Ascending aorta (tissue), 2 donors: ENCODE measurements around the gene CDCA4. TPM values are rescaled to one million over a fixed set of nuclear protein-coding genes. Genes with fewer than 3 reads are reported as not detected.

ENCODE experiments used
- DNase-seq, 2 donors: peaks; one replicate each; pipeline ENCODE4 v3.0.0-alpha.2; 2019; ENCODE audit warnings: low spot score in 2 of 2
- H3K27ac ChIP-seq, 2 donors: fragments of 200-600 bp; sonication (generic); one replicate each; pipeline ENCODE4 v1.5.1; 2016 to 2017; ENCODE audit warnings: mild to moderate bottlenecking in 1 of 2
- H3K27me3 ChIP-seq: fragments of 200-600 bp; sonication (generic); one replicate; pipeline ENCODE4 v1.5.1; 2017
- H3K36me3 ChIP-seq, 2 donors: fragments of 200-600 bp; sonication (generic); one replicate each; pipeline ENCODE4 v1.5.1; 2016
- H3K4me1 ChIP-seq, 2 donors: fragments of 200-600 bp; sonication (generic); one replicate each; pipeline ENCODE4 v1.5.1; 2016 to 2017; ENCODE audit warnings: mild to moderate bottlenecking in 1 of 2
- H3K4me3 ChIP-seq, 2 donors: fragments of 200-600 bp; sonication (generic); one replicate each; pipeline ENCODE4 v1.5.1; 2016 to 2017; ENCODE audit warnings: mild to moderate bottlenecking in 1 of 2
- H3K9me3 ChIP-seq, 2 donors: fragments of 200-600 bp; sonication (generic); one replicate each; pipeline ENCODE4 v1.5.1; 2016
- CTCF ChIP-seq, 3 experiments: fragments of 200-600 bp in 2 of 3; fragments of 450-650 bp in 1 of 3; sonication (generic) in 2 of 3; IDR thresholded peaks; one replicate each; pipeline ENCODE4 v1.5.1; 2016 to 2019; ENCODE audit warnings: antibody characterized with exemption in 3 of 3, mild to moderate bottlenecking in 1 of 3, moderate library complexity in 1 of 3
- intact Hi-C: fragments of 100-400 bp; cut with DNase I; formaldehyde crosslinking; loops from one replicate; pipeline ENCODE4 v1.15.1; 2023
- total RNA-seq: library from RNA; depleted of rRNA; stranded (reverse); fragments of >200 nt; gene quantifications from one replicate; pipeline ENCODE4 v1.1.0, GENCODE V29; 2016

CDCA4 gene
- total RNA-seq, 1 donor from 2014 or later: 2.3 TPM

- no peaks in the 10 kb centered on the region for H3K4me1 ChIP-seq
- peaks cover 8 to 9% of the 10 kb centered on the region in 2 donors for H3K36me3 ChIP-seq
- DNase-seq: no peak
- intact Hi-C loops: no loop called here
- no peaks in the 10 kb centered on the region for H3K27me3 ChIP-seq
- no peak for TF ChIP-seq CTCF (IDR thresholded peaks at IDR 0.05)
- H3K27ac ChIP-seq: no peak overlapping the region
- no peaks in the 10 kb centered on the region for H3K9me3 ChIP-seq
- H3K4me3 ChIP-seq: no peak overlapping the region
Observed at GRCh38 chr14:104991896-104992230, 29.0 kb downstream of the CDCA4 start.

GRCh38 chr14:104989951-104990303 is 31.0 kb downstream of the CDCA4 start:
- Histone ChIP-seq H3K4me1 (peaks cover 9 to 12% of the 10 kb centered on the region in 2 donors), H3K27me3 (no peaks in the 10 kb centered on the region), H3K9me3 (no peaks in the 10 kb centered on the region), H3K27ac (no peak overlapping the region), H3K4me3 (no peak overlapping the region), H3K36me3 (peaks cover 8 to 9% of the 10 kb centered on the region in 2 donors)
- no peak for TF ChIP-seq CTCF (IDR thresholded peaks at IDR 0.05)
- DNase-seq: no peak
- intact Hi-C loops: no loop called here

- TF ChIP-seq CTCF (IDR thresholded peaks at IDR 0.05): no peak
- peaks cover 8 to 9% of the 10 kb centered on the region in 2 donors for H3K36me3 ChIP-seq
- no peaks in the 10 kb centered on the region for H3K9me3 ChIP-seq
- DNase-seq: no peak
- H3K4me3 ChIP-seq: no peak overlapping the region
- no peak overlapping the region for H3K27ac ChIP-seq
- no peaks in the 10 kb centered on the region for H3K27me3 ChIP-seq
- H3K4me1 ChIP-seq: peaks cover 9 to 12% of the 10 kb centered on the region in 2 donors
- intact Hi-C loops: no loop called here
Observed at GRCh38 chr14:104989236-104989950, 31.5 kb downstream of the CDCA4 start.

GRCh38 chr14:104986487-104987164 is 34.3 kb downstream of the CDCA4 start:
- no peaks in the 10 kb centered on the region for H3K9me3 ChIP-seq
- no peaks in the 10 kb centered on the region for H3K27me3 ChIP-seq
- intact Hi-C loops: no loop called here
- peaks cover 9 to 12% of the 10 kb centered on the region in 2 donors for H3K4me1 ChIP-seq
- H3K4me3 ChIP-seq: peak overlapping the region; percentile 85 to 98
- H3K36me3 ChIP-seq: peaks cover 0 to 8% of the 10 kb centered on the region in 2 donors
- H3K27ac ChIP-seq: no peak overlapping the region
- TF ChIP-seq CTCF (IDR thresholded peaks at IDR 0.05): no peak
- DNase-seq: no peak

DNA sequence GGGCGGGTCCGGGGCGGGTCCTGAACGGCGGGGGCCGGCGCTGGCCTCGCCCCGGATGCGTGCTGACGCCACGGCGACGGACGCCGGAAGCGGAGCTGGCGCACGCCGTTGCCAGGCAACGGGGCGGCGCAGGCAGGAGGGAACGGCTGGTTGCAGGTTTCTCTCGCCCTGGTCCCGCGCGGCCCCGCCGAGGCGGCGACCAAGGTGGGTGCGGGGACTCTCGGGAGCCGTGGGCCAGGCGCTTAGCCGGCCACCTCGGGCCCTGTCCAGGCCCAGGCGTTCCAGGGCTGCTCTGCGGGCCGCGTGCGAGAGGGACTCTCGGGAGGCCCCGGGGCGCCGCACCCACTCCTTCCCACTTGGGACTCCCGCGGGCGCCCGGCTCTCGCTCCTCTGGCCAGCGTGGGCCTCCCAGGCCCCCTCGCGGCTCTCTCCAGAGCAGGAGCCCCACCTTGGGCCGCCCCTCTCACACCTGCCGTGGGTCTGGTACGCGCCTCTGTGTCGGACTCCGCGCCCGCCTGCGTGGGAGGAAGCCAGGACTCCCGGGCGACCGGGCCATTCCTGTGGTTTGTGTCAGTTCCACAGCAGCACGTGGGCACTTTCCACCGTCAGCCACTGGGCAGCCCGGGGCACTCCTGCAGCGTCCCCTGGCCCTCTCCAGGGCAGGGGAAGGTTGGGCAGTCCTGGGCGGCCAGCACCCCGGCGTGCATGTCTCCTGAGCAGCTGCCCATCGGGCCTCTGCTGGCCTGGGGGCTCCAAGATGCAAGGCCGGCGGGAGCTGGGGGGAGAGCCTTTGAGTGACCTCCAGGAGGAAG is 35.0 kb downstream of the CDCA4 start, which contains the start of gene CLBA1:
Gene CLBA1 (plus strand): TSS at position 114 of the 812 bp plus-strand sequence. CDS start 644 bp downstream, at position 758.
- H3K36me3 ChIP-seq: peaks cover 0 to 8% of the 10 kb centered on the region in 2 donors
- no peaks in the 10 kb centered on the region for H3K27me3 ChIP-seq
- H3K4me3 ChIP-seq: peak within 1 kb of the TSS; percentile 85 to 98
- intact Hi-C loops: loop anchor here (1.0 to 2.0 kb wide), 3 partner anchors 13 to 53 kb away; partner anchors contain the start of gene CDCA4
- DNase-seq: peak in 1 of 2 donors; percentile 93
- no peak for TF ChIP-seq CTCF (IDR thresholded peaks at IDR 0.05)
- no peaks in the 10 kb centered on the region for H3K9me3 ChIP-seq
- H3K27ac ChIP-seq: peak within 1 kb of the TSS; percentile 76 to 79
- peaks cover 9 to 12% of the 10 kb centered on the region in 2 donors for H3K4me1 ChIP-seq
